Neural progenitor cell (in vitro differentiated cells): ENCODE data around the gene PANK4. TPM values are rescaled to one million over a fixed set of nuclear protein-coding genes. Genes with fewer than 3 reads are reported as not detected.

Experiments
- DNase-seq: peaks from one replicate; pipeline ENCODE4 v3.0.0-alpha.2; 2016; ENCODE audit warnings: low spot score
- H2AFZ ChIP-seq: fragments of 200-600 bp; sonication (generic); replicated peaks from 2 replicates; pipeline ENCODE4 v1.6.1; 2016; ENCODE audit warnings: antibody characterized with exemption
- H3F3A ChIP-seq: fragments of 200-600 bp; sonication (generic); 2 replicates; pipeline ENCODE4 v1.6.1; 2016; ENCODE audit warnings: antibody characterized with exemption, low read depth
- H3K27ac ChIP-seq: fragments of 200-600 bp; sonication (generic); 2 replicates; pipeline ENCODE4 v1.5.1; 2016; ENCODE audit warnings: mild to moderate bottlenecking
- H3K27me3 ChIP-seq: fragments of 200-600 bp; sonication (generic); 2 replicates; pipeline ENCODE4 v1.6.1; 2016; ENCODE audit warnings: mild to moderate bottlenecking, moderate library complexity
- H3K36me3 ChIP-seq: fragments of 200-600 bp; sonication (generic); 2 replicates; pipeline ENCODE4 v1.5.1; 2016
- H3K4me1 ChIP-seq: fragments of 200-600 bp; sonication (generic); 2 replicates; pipeline ENCODE4 v1.6.1; 2016; ENCODE audit warnings: mixed run types
- H3K4me2 ChIP-seq: fragments of 200-600 bp; sonication (generic); 2 replicates; pipeline ENCODE4 v1.6.1; 2016
- H3K4me3 ChIP-seq: fragments of 200-600 bp; sonication (generic); 2 replicates; pipeline ENCODE4 v1.5.1; 2016
- H3K79me2 ChIP-seq: fragments of 200-600 bp; sonication (generic); 2 replicates; pipeline ENCODE4 v1.6.1; 2016; ENCODE audit warnings: low read depth
- H3K9ac ChIP-seq: fragments of 200-600 bp; sonication (generic); 2 replicates; pipeline ENCODE4 v1.6.1; 2016
- H3K9me3 ChIP-seq: fragments of 200-600 bp; sonication (generic); 2 replicates; pipeline ENCODE4 v1.5.1; 2016; ENCODE audit warnings: low read depth
- H4K20me1 ChIP-seq: fragments of 200-600 bp; sonication (generic); 2 replicates; pipeline ENCODE4 v1.6.1; 2016; ENCODE audit warnings: low read depth
- H3K27ac Mint-ChIP-seq: 3 replicates; pipeline ENCODE4 v1.8.0; 2021; ENCODE audit warnings: mixed read lengths
- H3K27me3 Mint-ChIP-seq: 2 replicates; pipeline ENCODE4 v1.8.0; 2022; ENCODE audit warnings: low read depth, mild to moderate bottlenecking, inconsistent platforms, moderate library complexity, mixed read lengths; ENCODE audit not compliant: insufficient read depth
- H3K36me3 Mint-ChIP-seq: 3 replicates; pipeline ENCODE4 v1.8.0; 2021; ENCODE audit warnings: mixed read lengths
- H3K4me1 Mint-ChIP-seq: 3 replicates; pipeline ENCODE4 v1.8.0; 2021; ENCODE audit warnings: mixed read lengths
- H3K4me3 Mint-ChIP-seq: 3 replicates; pipeline ENCODE4 v1.8.0; 2021; ENCODE audit warnings: mild to moderate bottlenecking, moderate library complexity, mixed read lengths
- H3K9me3 Mint-ChIP-seq: 3 replicates; pipeline ENCODE4 v1.8.0; 2020; ENCODE audit warnings: mixed read lengths
- EZH2 ChIP-seq: fragments of 200-600 bp; sonication (generic); IDR thresholded peaks from 2 replicates; pipeline ENCODE4 v1.6.1; 2017; ENCODE audit warnings: antibody characterized with exemption, mild to moderate bottlenecking, moderate library complexity
- EZH2phosphoT487 ChIP-seq: fragments of 200-600 bp; sonication (generic); IDR thresholded peaks from 2 replicates; pipeline ENCODE4 v1.6.1; 2017; ENCODE audit warnings: antibody characterized with exemption
- total RNA-seq: library from RNA; depleted of rRNA; stranded (reverse); fragments of >200 nt; gene quantifications from 2 replicates; pipeline ENCODE4 v1.2.3, GENCODE V29; 2015; ENCODE audit warnings: low replicate concordance
- TF ChIP-seq, protein P1 (sequence below): fragments of 200-600 bp; sonication (generic); IDR thresholded peaks from 2 replicates; pipeline ENCODE4 v1.5.1; 2017; ENCODE audit warnings: antibody characterized with exemption, mild to moderate bottlenecking

Gene PANK4
- total RNA-seq, 1 donor from 2014 or later, result 30.6 TPM

DNA sequence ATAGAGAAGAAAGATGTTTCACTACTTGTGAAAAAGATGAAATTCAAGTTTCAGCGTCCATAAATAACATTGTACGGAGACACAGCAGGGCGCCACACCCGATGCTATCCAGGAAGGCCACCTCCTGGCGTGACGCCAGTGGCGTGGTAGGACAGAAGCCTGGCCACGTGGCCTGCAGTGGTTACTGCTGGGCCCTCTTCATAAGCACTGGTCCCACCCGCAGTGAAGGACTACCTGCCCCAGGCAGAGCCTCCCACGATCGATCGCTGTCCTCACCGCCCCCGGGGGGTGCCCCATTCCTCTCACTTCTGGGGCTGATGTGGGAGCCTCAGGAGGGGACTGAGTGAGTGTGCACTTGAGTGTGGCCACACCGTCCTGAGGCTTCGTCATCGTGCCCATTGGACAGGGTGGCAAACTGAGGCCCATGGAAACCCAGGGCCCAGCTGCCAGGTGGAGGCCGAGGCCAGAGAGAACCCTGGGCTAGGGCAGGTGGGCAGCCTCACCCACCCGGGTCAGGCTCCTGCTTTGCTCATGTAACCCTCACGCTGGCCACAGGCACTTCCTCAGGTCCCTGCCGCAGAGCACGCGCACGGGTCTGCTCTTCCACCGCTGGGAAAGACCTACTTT is 15.3 kb upstream of the PANK4 start:
- Histone ChIP-seq H3K9ac (no peak overlapping the region), H3F3A (peaks cover 68% of the 10 kb centered on the region), H3K4me1 (peaks cover 51% of the 10 kb centered on the region), H3K4me2 (no peak overlapping the region), H3K27me3 (peaks cover 40% of the 10 kb centered on the region), H3K27ac (no peak overlapping the region), H3K9me3 (no peaks in the 10 kb centered on the region), H4K20me1 (no peaks in the 10 kb centered on the region), H3K4me3 (no peak overlapping the region), H3K79me2 (no peaks in the 10 kb centered on the region), H3K36me3 (no peaks in the 10 kb centered on the region), H2AFZ (no peak overlapping the region)
- H3K27ac Mint-ChIP-seq, result peak overlapping the region; percentile 76
- no peaks in the 10 kb centered on the region for H3K36me3 Mint-ChIP-seq
- peaks cover 44% of the 10 kb centered on the region for H3K4me1 Mint-ChIP-seq
- H3K4me3 Mint-ChIP-seq, result peak overlapping the region; percentile 69
- H3K27me3 Mint-ChIP-seq, result peaks cover 17% of the 10 kb centered on the region
- DNase-seq, result no peak
- TF ChIP-seq, protein P1, sequence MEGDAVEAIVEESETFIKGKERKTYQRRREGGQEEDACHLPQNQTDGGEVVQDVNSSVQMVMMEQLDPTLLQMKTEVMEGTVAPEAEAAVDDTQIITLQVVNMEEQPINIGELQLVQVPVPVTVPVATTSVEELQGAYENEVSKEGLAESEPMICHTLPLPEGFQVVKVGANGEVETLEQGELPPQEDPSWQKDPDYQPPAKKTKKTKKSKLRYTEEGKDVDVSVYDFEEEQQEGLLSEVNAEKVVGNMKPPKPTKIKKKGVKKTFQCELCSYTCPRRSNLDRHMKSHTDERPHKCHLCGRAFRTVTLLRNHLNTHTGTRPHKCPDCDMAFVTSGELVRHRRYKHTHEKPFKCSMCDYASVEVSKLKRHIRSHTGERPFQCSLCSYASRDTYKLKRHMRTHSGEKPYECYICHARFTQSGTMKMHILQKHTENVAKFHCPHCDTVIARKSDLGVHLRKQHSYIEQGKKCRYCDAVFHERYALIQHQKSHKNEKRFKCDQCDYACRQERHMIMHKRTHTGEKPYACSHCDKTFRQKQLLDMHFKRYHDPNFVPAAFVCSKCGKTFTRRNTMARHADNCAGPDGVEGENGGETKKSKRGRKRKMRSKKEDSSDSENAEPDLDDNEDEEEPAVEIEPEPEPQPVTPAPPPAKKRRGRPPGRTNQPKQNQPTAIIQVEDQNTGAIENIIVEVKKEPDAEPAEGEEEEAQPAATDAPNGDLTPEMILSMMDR, result no peak
- TF ChIP-seq EZH2 (no peak), EZH2phosphoT487 (no peak)
- no peaks in the 10 kb centered on the region for H3K9me3 Mint-ChIP-seq

DNA sequence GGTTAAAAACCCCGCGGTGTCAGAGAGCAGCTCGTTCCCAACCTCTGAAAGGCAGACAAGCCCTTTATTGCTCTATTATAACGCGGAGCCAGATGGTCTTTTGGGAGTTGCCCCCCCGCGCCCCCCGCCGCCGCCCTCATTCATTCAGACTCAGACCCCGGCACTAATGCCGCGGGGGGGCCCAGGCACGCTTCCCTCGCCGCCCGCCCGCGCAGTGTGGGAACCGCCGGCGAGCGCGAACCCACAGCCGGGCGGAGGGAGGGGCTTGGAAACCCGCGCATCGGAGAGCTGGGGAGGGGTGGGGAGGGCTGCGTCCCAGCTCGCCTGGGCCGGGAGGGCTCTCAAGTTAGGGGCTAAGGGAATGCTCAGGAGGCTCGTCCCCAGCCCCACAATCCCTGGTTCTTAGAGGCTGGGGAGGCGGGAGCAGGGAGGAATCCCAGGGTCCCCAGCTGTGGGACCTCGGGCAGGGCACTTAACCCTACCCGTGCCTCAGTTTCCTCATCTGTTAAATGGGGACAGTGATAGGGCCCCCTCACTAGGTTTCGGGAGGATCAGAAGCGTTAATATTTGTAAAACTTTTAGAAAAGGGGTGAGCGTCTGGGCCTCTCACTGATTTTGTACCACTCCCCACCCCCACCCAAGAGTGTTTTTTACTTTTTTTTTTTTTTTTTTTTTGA is 14.6 kb upstream of the PANK4 start:
- Mint-ChIP-seq H3K27me3 (peaks cover 17% of the 10 kb centered on the region), H3K4me1 (peaks cover 49% of the 10 kb centered on the region), H3K27ac (peak overlapping the region; percentile 78), H3K36me3 (no peaks in the 10 kb centered on the region), H3K9me3 (no peaks in the 10 kb centered on the region), H3K4me3 (peak overlapping the region; percentile 69)
- peaks cover 47% of the 10 kb centered on the region for H3K27me3 ChIP-seq
- peaks cover 63% of the 10 kb centered on the region for H3F3A ChIP-seq
- H3K9ac ChIP-seq, result no peak overlapping the region
- H4K20me1 ChIP-seq, result no peaks in the 10 kb centered on the region
- no peaks in the 10 kb centered on the region for H3K79me2 ChIP-seq
- H3K4me1 ChIP-seq, result peaks cover 52% of the 10 kb centered on the region
- peak; percentile 94 for DNase-seq
- H3K4me3 ChIP-seq, result peak overlapping the region; percentile 31
- H3K27ac ChIP-seq, result peak overlapping the region; percentile 89
- H3K36me3 ChIP-seq, result no peaks in the 10 kb centered on the region
- TF ChIP-seq EZH2phosphoT487, result peak; percentile 64
- no peak for TF ChIP-seq EZH2
- TF ChIP-seq, protein P1, result no peak
- H2AFZ ChIP-seq, result no peak overlapping the region
- H3K4me2 ChIP-seq, result peak overlapping the region; percentile 73
- no peaks in the 10 kb centered on the region for H3K9me3 ChIP-seq

DNA sequence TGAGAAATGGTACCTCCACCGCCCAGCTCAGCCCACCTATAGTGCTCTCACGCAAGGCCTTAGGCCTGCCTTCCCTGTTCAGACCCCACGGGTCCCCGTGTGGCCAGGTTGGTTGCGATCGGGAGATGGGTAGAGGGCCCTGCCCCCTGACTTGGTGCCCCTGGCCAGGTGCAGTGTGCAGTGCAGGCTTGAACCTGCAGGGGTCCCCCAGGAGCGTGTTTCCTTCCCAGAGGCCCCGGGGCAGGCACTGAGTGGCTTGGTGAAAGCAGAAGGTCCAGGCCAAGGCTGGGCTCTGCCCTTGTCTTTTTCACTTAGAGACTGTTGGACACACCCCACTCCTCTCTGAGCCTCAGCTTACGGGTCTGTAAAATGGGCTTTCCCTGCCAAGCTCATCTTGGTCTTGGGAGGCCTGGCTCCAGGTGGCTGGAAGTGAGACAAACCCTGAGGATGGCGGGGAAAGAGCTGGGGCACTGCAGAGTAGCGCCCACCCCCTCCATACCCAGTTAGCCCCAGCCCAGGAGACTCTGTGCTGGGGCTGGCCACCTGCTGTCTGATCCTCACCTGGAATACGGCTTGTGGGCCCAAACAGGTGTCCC is 13.0 kb upstream of the PANK4 start:
- Histone ChIP-seq H3K9ac (no peak overlapping the region), H3K27ac (no peak overlapping the region), H2AFZ (no peak overlapping the region), H3K9me3 (no peaks in the 10 kb centered on the region), H3F3A (peaks cover 48% of the 10 kb centered on the region), H3K27me3 (peaks cover 63% of the 10 kb centered on the region), H3K4me2 (peak overlapping the region; percentile 73), H3K4me1 (peaks cover 52% of the 10 kb centered on the region), H3K79me2 (no peaks in the 10 kb centered on the region), H3K4me3 (no peak overlapping the region), H3K36me3 (no peaks in the 10 kb centered on the region), H4K20me1 (no peaks in the 10 kb centered on the region)
- Mint-ChIP-seq H3K9me3 (no peaks in the 10 kb centered on the region), H3K36me3 (no peaks in the 10 kb centered on the region), H3K27me3 (peaks cover 19% of the 10 kb centered on the region), H3K27ac (no peak overlapping the region), H3K4me3 (no peak overlapping the region), H3K4me1 (peaks cover 51% of the 10 kb centered on the region)
- TF ChIP-seq, protein P1, result peak; percentile 47
- TF ChIP-seq EZH2, result no peak
- DNase-seq, result peak; percentile 55
